ENCODE results near the gene RNF4.
"Not testable (repeated sequence)": the region's sequence is repeated elsewhere in the genome, so short reads cannot be mapped to it uniquely, and the experiment has no call there.

RNF4 gene

GRCh38 chr4:2468456-2469191 lies at the start of gene RNF4:
Gene RNF4, plus strand, starts transcription at chr4:2469106. Its CDS starts 21,388 bp downstream, at chr4:2490494.
- peak; percentile 98 for DNase-seq

- DNase-seq: no peak
Observed at GRCh38 chr4:2419814-2420213, 49.1 kb upstream of the RNF4 start.

- DNase-seq: no peak
Observed at GRCh38 chr4:2421928-2422327, 47.0 kb upstream of the RNF4 start.

- DNase-seq: no peak
Observed at GRCh38 chr4:2423066-2423465, 45.8 kb upstream of the RNF4 start.

GRCh38 chr4:2423695-2424094 lies 45.2 kb upstream of the RNF4 start:
- DNase-seq: no peak

- no peak for DNase-seq
Observed at GRCh38 chr4:2424581-2424980, 44.3 kb upstream of the RNF4 start.

- DNase-seq: no peak
Observed at GRCh38 chr4:2425386-2426068, 43.4 kb upstream of the RNF4 start.

GRCh38 chr4:2426069-2426397 lies 42.9 kb upstream of the RNF4 start:
- DNase-seq: no peak

- no peak for DNase-seq
Observed at GRCh38 chr4:2426711-2427275, 42.1 kb upstream of the RNF4 start.

GRCh38 chr4:2427383-2428334 lies 41.2 kb upstream of the RNF4 start:
- DNase-seq: no peak

- DNase-seq: no peak
Observed at GRCh38 chr4:2428496-2429213, 40.3 kb upstream of the RNF4 start.

- not testable (repeated sequence) for DNase-seq
Observed at GRCh38 chr4:2429945-2430757, 38.8 kb upstream of the RNF4 start.

- no peak for DNase-seq
Observed at GRCh38 chr4:2432004-2432403, 36.9 kb upstream of the RNF4 start.

GRCh38 chr4:2432991-2433530 lies 35.8 kb upstream of the RNF4 start:
- DNase-seq: no peak

GRCh38 chr4:2433609-2434350 lies 35.1 kb upstream of the RNF4 start:
- DNase-seq: no peak

GRCh38 chr4:2434420-2434819 lies 34.5 kb upstream of the RNF4 start:
- DNase-seq: no peak

GRCh38 chr4:2436301-2436700 lies 32.6 kb upstream of the RNF4 start:
- DNase-seq: no peak

GRCh38 chr4:2436761-2437474 lies 32.0 kb upstream of the RNF4 start:
- no peak for DNase-seq

- DNase-seq: no peak
Observed at GRCh38 chr4:2437475-2438215, 31.3 kb upstream of the RNF4 start.

Measured in activated CD4-positive, alpha-beta T cell treated with anti-CD3 and anti-CD28 coated beads, Interleukin-2, amount 50 U/mL, for 16 hours (primary cell).